Fibroblast of mammary gland (primary cell): ENCODE results near the gene PGGHG.

Experiments
- DNase-seq: peaks from one replicate; pipeline ENCODE4 v3.0.0-alpha.2; 2010; ENCODE audit warnings: low read depth
- H3K4me3 ChIP-seq: 2 replicates; pipeline ENCODE4 v1.5.1; 2011; ENCODE audit warnings: low read depth, mild to moderate bottlenecking, low read length, moderate library complexity; ENCODE audit not compliant: control insufficient read depth
- TF ChIP-seq, protein P1 (sequence below): conservative IDR thresholded peaks from 2 replicates; pipeline ENCODE4 v1.5.1; 2011; ENCODE audit warnings: low read depth, low read length, inconsistent platforms; ENCODE audit not compliant: control insufficient read depth, insufficient read depth

PGGHG gene

DNA sequence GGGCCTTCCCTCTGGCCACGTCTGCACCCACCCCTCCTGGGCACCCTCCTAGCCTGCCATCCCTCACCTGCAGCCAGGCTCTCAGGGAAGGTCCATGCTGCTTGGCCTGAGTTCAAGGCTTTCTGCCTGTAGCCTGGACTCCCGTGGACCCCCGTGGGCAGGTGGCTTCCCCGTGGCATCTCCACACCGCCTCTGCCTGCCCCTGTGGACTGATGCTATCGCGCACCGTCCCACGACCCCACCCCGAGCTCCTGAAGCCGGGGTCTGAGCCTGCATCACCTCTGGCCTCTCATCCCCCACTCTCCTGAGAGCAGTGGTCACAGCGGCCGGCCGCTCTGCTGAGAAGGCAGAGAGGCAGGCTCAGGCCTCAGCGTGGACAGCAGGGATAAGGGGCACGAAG is 5.9 kb downstream of the PGGHG start:
- DNase-seq, result no peak
- TF ChIP-seq, protein P1, sequence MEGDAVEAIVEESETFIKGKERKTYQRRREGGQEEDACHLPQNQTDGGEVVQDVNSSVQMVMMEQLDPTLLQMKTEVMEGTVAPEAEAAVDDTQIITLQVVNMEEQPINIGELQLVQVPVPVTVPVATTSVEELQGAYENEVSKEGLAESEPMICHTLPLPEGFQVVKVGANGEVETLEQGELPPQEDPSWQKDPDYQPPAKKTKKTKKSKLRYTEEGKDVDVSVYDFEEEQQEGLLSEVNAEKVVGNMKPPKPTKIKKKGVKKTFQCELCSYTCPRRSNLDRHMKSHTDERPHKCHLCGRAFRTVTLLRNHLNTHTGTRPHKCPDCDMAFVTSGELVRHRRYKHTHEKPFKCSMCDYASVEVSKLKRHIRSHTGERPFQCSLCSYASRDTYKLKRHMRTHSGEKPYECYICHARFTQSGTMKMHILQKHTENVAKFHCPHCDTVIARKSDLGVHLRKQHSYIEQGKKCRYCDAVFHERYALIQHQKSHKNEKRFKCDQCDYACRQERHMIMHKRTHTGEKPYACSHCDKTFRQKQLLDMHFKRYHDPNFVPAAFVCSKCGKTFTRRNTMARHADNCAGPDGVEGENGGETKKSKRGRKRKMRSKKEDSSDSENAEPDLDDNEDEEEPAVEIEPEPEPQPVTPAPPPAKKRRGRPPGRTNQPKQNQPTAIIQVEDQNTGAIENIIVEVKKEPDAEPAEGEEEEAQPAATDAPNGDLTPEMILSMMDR, result no peak
- H3K4me3 ChIP-seq, result no peak overlapping the region

DNA sequence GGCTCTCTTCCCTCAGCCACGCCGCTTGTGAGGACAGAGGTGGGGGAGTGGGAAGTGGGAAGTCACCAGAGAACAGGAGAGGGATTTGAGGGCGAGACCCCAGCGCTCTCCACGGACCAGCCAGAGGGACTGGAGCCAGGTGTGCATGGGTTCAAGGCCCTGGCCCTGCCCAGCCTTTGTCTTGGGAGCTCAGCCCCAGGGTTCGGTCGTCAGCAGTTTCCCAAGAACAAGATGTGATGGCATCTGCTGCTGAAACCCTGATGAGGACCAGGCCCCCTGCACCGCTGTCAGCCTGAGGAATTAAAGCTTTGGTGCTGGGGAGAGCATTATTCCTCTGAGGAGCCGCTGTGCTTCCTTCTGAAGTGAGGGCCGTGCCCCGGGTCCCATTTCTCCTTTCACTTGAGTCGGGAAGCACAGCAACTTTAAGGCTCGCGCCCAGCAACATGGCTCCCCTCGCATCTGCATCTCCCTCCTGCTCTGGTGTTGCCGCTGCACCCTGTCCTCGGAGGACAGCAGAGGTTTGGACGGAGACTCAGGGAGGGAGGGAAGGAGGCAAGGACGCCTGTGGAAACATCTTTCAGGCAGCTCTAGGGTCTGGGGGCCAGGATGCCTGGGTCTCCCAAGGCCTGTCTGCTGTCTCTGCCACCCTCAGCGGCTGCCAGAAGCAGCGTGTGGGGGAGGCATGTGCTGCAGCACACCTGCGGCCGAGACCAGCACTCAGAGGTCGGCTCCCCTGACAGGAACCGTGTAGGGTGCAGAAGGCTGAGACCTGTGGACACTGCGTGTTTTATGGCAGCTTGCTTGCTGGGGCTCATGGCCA is 6.6 kb downstream of the PGGHG start:
- H3K4me3 ChIP-seq, result no peak overlapping the region
- DNase-seq, result no peak
- TF ChIP-seq, protein P1, result no peak

DNA sequence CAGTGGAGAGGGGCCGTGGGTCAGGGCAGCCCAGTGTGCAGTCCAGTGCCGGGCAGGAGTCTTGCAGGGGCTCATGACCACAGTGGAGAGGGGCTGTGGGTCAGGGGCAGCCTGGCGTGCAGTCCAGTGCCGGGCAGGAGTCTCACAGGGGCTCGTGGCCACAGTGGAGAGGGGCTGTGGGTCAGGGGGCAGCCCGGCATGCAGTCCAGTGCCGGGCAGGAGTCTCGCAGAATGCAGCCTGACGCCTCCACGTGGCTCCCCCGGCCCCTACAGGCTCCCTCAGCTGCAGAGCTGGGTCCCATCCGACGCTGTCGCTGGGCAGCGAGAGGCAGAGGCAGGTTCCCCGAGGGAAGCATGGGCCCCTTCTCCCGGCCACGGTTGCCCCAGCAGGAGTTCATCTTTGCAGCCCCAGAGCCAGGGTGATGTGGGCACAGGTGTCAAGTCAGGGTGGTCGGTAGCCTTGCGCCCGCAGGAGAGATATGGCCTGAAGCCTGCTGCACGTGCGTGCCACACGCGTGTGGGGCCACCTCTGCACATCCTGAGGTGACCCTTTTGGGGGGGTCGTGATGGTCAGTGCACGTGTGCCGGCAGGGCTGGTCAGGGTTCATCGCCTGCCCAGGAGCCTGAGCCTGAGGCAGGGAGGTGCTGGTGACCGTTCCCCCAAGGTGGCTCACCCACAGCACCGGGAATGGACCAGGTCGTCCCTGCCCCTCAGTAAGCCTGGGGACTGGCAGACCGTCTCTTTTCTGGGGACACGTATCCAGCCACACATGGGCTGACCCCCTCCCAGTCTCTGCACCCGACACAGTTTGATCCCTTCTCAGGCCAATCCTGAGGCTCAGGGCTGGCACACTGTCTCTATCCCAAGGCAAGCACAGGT is 7.5 kb downstream of the PGGHG start:
- no peak for DNase-seq
- TF ChIP-seq, protein P1, result no peak
- H3K4me3 ChIP-seq, result no peak overlapping the region

DNA sequence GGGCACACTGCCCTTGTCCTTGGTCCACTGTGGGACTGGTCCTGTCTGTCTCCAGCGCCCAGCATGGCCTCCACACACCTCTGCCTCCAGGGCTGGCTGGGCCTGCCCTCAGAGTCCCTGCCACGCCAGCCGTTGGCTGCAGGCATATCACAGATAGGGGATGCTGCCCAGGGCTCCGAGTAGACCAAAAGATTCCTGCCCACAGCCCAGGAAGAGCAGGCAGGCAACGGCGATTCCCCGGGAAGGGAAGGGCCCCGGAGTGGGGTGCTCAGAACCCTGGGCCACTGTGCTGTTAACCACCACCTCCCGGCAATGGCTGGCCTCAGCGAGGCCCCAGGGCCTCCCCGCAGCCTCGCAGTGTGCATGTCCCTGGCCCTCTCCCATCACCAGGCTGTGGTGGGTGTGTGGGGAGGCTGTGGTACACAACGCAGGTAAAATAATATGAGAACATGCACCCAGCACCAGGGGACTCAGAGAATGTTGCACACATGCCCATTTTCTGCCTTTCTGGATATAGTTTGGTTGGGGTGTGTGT is 8.2 kb downstream of the PGGHG start:
- no peak for DNase-seq
- TF ChIP-seq, protein P1, result no peak
- no peak overlapping the region for H3K4me3 ChIP-seq

DNA sequence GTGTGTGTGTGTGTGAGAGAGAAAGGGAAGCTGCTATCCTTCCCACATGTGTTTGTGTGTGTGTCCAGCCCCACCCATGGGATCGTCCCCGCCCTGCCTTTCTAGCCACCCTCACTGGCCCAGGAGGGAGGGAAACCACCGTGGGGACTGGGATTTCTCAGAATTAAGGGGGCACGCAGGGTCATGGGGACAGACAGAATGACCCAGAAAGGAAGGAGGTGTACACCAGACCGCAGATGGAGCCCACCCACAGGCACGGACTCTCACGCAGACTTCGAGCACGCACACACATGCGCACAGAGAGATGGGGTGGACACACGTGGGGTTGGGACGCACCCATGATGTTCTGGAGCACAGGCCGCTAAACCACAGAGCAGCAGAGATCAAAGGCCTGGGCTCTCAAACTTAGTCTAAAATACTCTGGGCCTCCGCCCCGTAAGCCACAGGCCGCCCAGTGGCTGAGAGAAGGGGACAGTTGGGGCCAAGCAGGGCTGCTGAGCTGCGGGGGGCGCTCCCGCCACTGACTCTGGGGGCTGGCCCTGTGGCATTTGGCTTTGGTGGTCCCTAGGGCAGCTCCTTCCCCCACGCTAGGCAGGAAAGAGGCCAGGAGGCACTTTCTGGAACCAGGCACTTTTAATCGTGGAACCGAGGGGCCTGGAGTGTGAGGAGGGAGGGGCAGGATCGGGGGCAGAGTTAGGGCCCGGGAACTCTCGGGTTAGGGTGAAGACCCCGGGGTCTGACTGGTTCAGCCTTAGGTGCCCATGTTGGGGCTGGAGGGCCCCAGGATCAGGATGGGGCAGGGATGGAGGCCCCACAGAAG is 8.9 kb downstream of the PGGHG start:
- DNase-seq, result peak; percentile 46
- TF ChIP-seq, protein P1, result no peak
- no peak overlapping the region for H3K4me3 ChIP-seq
